Measurements from ENCODE around the gene MIDN.
A peak's percentile ranks its signal among the peaks of the same experiment; 100 is the strongest.
"Not testable (repeated sequence)": the region's sequence is repeated elsewhere in the genome, so short reads cannot be mapped to it uniquely, and the experiment has no call there.

Gene MIDN

GRCh38 chr19:1248139-1248785, at the start of gene MIDN:
TSS of gene MIDN (plus strand) at chr19:1248583. CDS start at chr19:1250297, 1,714 bp downstream.
- peak; percentile 41 for DNase-seq
- in situ Hi-C loops (cut with MboI; ENCODE audit: low pct_unique_long_range_greater_than_20kb, low sequenced_read_pairs) = no loop called here

- DNase-seq = no peak
- in situ Hi-C loops (cut with MboI; ENCODE audit: low pct_unique_long_range_greater_than_20kb, low sequenced_read_pairs) = no loop called here
Observed at GRCh38 chr19:1199531-1199930, 48.9 kb upstream of the MIDN start.

DNA sequence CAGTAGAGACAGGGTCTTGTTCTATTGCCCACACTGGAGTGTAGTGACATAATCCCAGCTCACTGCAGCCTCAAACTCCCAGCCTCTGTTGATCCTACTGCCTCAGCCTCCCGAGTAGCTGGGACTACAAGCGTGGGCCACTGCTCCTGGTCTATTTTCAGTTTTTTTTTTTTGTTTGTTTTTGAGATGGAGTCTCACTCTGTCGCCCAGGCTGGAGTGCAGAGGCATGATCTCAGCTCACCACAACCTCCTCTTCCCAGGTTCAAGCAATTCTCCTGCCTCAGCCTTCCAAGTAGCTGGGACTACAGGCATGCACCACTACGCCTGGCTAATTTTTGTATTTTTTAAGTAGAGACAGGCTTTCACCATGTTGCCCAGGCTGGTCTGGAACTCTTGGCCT, 47.8 kb upstream of the MIDN start:
- DNase-seq; in situ Hi-C loops (cut with MboI; ENCODE audit: low pct_unique_long_range_greater_than_20kb, low sequenced_read_pairs): not testable (repeated sequence)

DNA sequence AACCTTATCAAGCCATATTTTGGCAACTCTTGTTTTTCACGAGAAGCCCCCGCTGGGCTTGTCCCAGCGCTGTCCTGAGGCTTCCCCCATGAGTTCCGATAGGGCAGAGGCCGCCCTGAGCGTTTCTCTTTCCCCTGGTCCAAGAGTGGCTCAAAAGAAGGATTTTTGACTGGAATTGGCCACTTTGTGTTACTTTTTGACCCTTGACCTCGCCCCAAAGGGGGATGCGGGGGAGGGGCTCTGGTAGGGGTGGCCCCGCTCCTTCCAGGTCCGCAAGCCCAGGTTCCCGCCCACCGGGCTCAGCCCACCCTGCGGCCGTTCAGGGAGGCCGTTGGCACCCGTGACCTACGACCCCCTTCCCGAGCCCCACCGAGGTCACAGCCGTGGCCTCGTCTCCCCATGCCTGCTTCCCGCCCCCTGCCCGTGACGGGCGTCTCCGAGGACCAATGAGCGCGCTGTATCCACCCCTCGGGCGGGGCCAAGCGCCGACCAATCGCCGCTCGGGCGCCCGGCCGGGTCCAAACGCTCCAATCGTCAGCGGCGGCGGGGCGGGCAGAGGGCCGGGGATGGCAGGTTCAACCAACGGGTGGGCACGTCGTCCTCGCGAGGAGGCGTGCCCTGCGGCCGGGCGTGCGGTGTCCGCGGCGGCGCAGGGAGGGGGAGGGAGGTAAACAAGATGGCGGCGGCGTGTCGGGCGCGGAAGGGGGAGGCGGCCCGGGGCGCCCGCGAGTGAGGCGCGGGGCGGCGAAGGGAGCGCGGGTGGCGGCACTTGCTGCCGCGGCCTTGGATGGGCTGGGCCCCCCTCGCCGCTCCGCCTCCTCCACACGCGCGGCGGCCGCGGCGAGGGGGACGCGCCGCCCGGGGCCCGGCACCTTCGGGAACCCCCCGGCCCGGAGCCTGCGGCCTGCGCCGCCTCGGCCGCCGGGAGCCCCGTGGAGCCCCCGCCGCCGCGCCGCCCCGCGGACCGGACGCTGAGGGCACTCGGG, 43.0 kb upstream of the MIDN start, which contains the start of gene STK11:
TSS of gene STK11 (plus strand) at position 665 of the 986 bp plus-strand sequence. CDS start 1,136 bp downstream, outside the sequence.
- in situ Hi-C loops (cut with MboI; ENCODE audit: low pct_unique_long_range_greater_than_20kb, low sequenced_read_pairs) = no loop called here
- DNase-seq = peak; percentile 97

- in situ Hi-C loops (cut with MboI; ENCODE audit: low pct_unique_long_range_greater_than_20kb, low sequenced_read_pairs) = no loop called here
Observed at GRCh38 chr19:1206150-1206863, 42.1 kb upstream of the MIDN start.

DNA sequence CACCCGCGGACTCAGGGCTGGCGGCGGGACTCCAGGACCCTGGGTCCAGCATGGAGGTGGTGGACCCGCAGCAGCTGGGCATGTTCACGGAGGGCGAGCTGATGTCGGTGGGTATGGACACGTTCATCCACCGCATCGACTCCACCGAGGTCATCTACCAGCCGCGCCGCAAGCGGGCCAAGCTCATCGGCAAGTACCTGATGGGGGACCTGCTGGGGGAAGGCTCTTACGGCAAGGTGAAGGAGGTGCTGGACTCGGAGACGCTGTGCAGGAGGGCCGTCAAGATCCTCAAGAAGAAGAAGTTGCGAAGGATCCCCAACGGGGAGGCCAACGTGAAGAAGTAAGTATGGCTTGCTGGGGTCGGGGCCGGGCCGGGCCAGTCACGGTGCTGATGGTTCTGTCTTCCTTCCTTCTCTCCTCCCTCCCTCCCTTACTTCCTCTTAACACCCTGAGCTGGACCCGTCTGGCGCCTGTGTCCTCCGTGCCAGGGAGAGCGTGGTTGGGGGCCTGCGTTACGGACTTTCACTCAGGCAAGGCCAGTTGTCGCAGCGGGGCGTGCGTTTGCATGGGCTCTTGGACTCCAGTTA, 41.4 kb upstream of the MIDN start:
- DNase-seq = no peak
- in situ Hi-C loops (cut with MboI; ENCODE audit: low pct_unique_long_range_greater_than_20kb, low sequenced_read_pairs) = no loop called here

More at GRCh38 chr19:1206150-1206863, 42.1 kb upstream of the MIDN start:
- DNase-seq = no peak

GRCh38 chr19:1208830-1209229, 39.6 kb upstream of the MIDN start:
- DNase-seq; in situ Hi-C loops (cut with MboI; ENCODE audit: low pct_unique_long_range_greater_than_20kb, low sequenced_read_pairs): not testable (repeated sequence)

DNA sequence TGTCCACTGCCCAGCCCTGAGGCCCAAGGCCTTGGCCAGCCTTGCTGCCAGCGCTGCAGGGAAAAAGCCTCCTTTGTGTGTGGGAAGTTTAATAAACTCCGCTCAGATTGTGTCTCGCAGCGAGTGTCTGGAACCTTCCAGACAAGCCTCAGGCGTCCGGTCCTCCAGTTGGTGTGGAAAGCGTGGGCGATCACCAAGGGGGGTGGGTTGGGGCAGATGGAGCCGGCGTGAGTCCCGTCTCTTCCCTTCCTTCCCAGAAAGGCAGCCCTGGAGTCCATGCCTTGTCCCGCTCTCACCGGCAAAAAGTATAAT, 38.2 kb upstream of the MIDN start:
- no peak for DNase-seq
- in situ Hi-C loops (cut with MboI; ENCODE audit: low pct_unique_long_range_greater_than_20kb, low sequenced_read_pairs) = no loop called here

GRCh38 chr19:1211494-1212234, 36.7 kb upstream of the MIDN start:
- in situ Hi-C loops (cut with MboI; ENCODE audit: low pct_unique_long_range_greater_than_20kb, low sequenced_read_pairs) = no loop called here
- no peak for DNase-seq

GRCh38 chr19:1213391-1214286, 34.7 kb upstream of the MIDN start:
- DNase-seq = peak; percentile 97
- in situ Hi-C loops (cut with MboI; ENCODE audit: low pct_unique_long_range_greater_than_20kb, low sequenced_read_pairs) = no loop called here

GRCh38 chr19:1214299-1214861, 34.0 kb upstream of the MIDN start:
- in situ Hi-C loops (cut with MboI; ENCODE audit: low pct_unique_long_range_greater_than_20kb, low sequenced_read_pairs) = no loop called here
- no peak for DNase-seq

- in situ Hi-C loops (cut with MboI; ENCODE audit: low pct_unique_long_range_greater_than_20kb, low sequenced_read_pairs) = no loop called here
- DNase-seq = no peak
Observed at GRCh38 chr19:1214862-1215731, 33.3 kb upstream of the MIDN start.

- in situ Hi-C loops (cut with MboI; ENCODE audit: low pct_unique_long_range_greater_than_20kb, low sequenced_read_pairs) = no loop called here
- no peak for DNase-seq
Observed at GRCh38 chr19:1216756-1217155, 31.6 kb upstream of the MIDN start.

DNA sequence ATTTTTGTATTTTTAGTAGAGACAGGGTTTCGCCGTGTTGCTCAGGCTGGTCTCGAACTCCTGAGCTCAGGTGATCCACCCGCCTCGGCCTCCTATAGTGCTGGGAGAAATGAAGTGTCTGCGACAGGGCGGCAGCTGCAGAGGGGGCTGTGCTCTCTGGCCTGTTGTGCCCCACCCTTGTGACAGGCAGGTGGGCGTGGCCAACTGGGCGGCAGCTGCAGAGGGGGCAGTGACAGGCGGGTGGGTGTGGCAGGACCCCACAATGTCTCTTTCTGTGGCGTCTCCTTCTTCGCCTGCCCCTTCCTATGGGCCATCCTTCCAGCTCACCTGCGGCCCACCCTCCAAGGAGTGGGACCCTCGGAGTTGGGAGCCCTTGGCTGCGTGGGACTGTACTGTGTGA, 31.0 kb upstream of the MIDN start:
- in situ Hi-C loops (cut with MboI; ENCODE audit: low pct_unique_long_range_greater_than_20kb, low sequenced_read_pairs) = no loop called here

GRCh38 chr19:1218751-1219567, 29.4 kb upstream of the MIDN start:
- DNase-seq = no peak
- in situ Hi-C loops (cut with MboI; ENCODE audit: low pct_unique_long_range_greater_than_20kb, low sequenced_read_pairs) = no loop called here

More for the DNA sequence above, 31.0 kb upstream of the MIDN start:
- no peak for DNase-seq
